GM12892 (cell line): ENCODE data around the gene FBXO17.
"Not testable (repeated sequence)": the region's sequence is repeated elsewhere in the genome, so short reads cannot be mapped to it uniquely, and the experiment has no call there.

Source experiments
- POLR2A ChIP-seq: IDR thresholded peaks from 2 replicates; pipeline ENCODE4 v1.6.1; 2011; ENCODE audit warnings: low read depth, low read length, control low read depth
- POLR2AphosphoS5 ChIP-seq: IDR thresholded peaks from 2 replicates; pipeline ENCODE4 v1.6.1; 2011; ENCODE audit warnings: low read depth, low read length, control low read depth

DNA sequence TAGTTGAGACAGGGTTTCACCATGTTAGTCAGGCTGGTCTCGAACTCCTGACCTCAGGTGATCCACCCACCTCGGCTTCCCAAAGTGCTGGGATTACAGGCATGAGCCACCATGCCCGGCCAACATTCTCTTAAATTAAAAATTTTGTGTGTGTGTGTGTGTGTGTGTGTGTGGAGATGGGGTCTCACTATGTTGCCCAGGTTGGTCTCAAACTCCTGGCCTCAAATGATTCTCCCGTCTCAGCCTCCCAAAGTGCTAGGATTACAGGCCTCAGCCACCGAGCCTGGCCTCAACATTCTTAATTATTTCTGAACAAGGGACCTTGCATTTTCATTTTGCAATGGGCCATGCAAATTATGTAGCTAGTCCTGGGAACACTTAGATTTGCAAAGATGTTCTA is 9.4 kb downstream of the FBXO17 start:
- not testable (repeated sequence) for TF ChIP-seq POLR2AphosphoS5, POLR2A
